Activated B cell treated with CpG ODN at 0.5 μM for 24 hours (primary cell): ENCODE results near the gene ATP10B. TPM values are rescaled to one million over a fixed set of nuclear protein-coding genes. Genes with fewer than 3 reads are reported as not detected.

ENCODE experiments used
- ATAC-seq: fragments of 200-7000 bp; cut with Tn5 transposase; one replicate; pipeline ENCODE4 v1.10.0; 2021; ENCODE audit warnings: low read depth, mild to moderate bottlenecking, moderate library complexity
- CTCF ChIA-PET: fragments of 350-600 bp; sonication (Branson Sonifier 250); formaldehyde crosslinking; loops from one replicate; lab custom pipeline; 2021; ENCODE audit warnings: antibody characterized with exemption; lab: Charles Lee
- POLR2A ChIA-PET: fragments of 350-600 bp; sonication (Branson Sonifier 250); formaldehyde crosslinking; loops from one replicate; lab custom pipeline; 2021; ENCODE audit warnings: antibody characterized with exemption; lab: Charles Lee
- DNase-seq: peaks from one replicate; pipeline ENCODE4 v3.0.0; 2022
- H3K27ac Mint-ChIP-seq: one replicate; pipeline ENCODE4 v1.8.0; 2020; ENCODE audit warnings: mixed read lengths
- H3K27me3 Mint-ChIP-seq: one replicate; pipeline ENCODE4 v1.8.0; 2021; ENCODE audit warnings: mixed read lengths
- H3K36me3 Mint-ChIP-seq: one replicate; pipeline ENCODE4 v1.8.0; 2021; ENCODE audit warnings: low read depth, mixed read lengths
- H3K4me1 Mint-ChIP-seq: one replicate; pipeline ENCODE4 v1.8.0; 2021; ENCODE audit warnings: mixed read lengths
- H3K4me3 Mint-ChIP-seq: one replicate; pipeline ENCODE4 v1.8.0; 2020; ENCODE audit warnings: mild to moderate bottlenecking, mixed read lengths
- H3K9me3 Mint-ChIP-seq: one replicate; pipeline ENCODE4 v1.8.0; 2020; ENCODE audit warnings: mixed read lengths
- intact Hi-C: fragments of 100-400 bp; cut with micrococcal nuclease; formaldehyde crosslinking; loops from one replicate; pipeline ENCODE4 v1.15.1; 2024
- total RNA-seq: library from RNA; stranded (reverse); gene quantifications from 2 replicates; pipeline ENCODE4 v1.2.3, GENCODE V29; 2022
- TF ChIP-seq, protein P1 (sequence below): fragments of 200-600 bp; IDR thresholded peaks from one replicate; pipeline ENCODE4 v1.8.0; 2022; ENCODE audit warnings: antibody characterized with exemption, mild to moderate bottlenecking

ATP10B gene
- total RNA-seq, 1 donor from 2014 or later = not detected

DNA sequence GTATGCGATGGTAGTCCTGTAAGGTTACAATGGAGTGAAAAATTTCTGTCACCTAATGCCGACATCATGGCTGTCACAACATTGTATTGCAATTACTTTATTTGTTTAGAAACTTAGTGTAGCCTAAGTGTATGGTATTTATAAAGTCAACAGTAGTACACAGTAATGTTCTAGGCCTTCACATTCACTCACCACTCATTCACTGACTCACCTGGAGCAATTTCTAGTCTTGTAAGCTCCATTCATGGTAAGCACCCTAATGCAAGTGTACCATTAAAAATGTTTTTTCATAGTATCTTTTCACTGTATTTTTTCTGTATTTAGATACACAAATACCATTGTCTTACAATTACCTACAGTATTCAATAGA lies 58.5 kb downstream of the ATP10B start:
- intact Hi-C loops = no loop called here
- ChIA-PET CTCF (no interaction called here), POLR2A (no interaction called here)
- Mint-ChIP-seq H3K27me3 (peaks cover 2% of the 10 kb centered on the region), H3K9me3 (no peaks in the 10 kb centered on the region), H3K4me1 (no peaks in the 10 kb centered on the region), H3K36me3 (no peaks in the 10 kb centered on the region), H3K4me3 (no peak overlapping the region), H3K27ac (no peak overlapping the region)
- TF ChIP-seq, protein P1, sequence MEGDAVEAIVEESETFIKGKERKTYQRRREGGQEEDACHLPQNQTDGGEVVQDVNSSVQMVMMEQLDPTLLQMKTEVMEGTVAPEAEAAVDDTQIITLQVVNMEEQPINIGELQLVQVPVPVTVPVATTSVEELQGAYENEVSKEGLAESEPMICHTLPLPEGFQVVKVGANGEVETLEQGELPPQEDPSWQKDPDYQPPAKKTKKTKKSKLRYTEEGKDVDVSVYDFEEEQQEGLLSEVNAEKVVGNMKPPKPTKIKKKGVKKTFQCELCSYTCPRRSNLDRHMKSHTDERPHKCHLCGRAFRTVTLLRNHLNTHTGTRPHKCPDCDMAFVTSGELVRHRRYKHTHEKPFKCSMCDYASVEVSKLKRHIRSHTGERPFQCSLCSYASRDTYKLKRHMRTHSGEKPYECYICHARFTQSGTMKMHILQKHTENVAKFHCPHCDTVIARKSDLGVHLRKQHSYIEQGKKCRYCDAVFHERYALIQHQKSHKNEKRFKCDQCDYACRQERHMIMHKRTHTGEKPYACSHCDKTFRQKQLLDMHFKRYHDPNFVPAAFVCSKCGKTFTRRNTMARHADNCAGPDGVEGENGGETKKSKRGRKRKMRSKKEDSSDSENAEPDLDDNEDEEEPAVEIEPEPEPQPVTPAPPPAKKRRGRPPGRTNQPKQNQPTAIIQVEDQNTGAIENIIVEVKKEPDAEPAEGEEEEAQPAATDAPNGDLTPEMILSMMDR = no peak
- DNase-seq = no peak
- no peak for ATAC-seq

DNA sequence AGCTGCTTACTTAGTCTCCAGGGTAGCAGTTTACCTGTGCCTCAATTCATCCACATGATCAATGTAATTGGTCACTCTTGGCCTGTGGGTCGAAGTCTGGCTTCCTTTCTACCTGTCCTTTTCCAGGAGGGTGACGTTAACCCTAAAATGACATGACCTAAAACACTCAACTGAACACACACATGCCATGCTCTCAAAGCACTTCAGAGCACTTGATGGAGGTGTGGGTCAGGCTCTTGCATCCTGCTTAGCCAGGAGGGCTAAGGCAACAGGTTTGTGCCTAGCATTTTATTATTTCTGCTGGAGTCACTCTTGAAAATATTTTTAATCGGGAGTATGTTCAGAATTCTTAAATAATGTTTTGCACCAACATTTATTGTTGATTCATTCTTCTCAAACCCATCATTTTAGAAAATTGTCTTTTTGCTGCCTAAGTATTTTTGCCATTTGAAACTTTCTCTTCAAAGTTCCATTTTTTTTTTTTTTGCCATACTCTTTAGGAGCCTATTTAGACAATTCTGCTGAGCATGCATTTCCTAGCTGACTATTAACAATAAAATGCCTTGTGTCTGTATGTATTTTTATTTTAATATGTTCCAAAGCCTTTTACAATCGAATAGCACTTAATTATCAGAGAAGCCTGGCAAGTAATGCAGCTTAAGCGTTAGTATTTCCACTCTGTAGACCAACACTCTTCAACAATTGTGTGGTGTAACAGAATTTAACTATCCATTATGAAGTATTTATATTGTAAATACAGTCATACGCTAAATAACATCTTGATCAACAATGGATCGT lies 59.1 kb downstream of the ATP10B start:
- H3K4me3 Mint-ChIP-seq = no peak overlapping the region
- ChIA-PET CTCF (no interaction called here), POLR2A (no interaction called here)
- no peaks in the 10 kb centered on the region for H3K9me3 Mint-ChIP-seq
- TF ChIP-seq, protein P1 = no peak
- DNase-seq = no peak
- H3K4me1 Mint-ChIP-seq = no peaks in the 10 kb centered on the region
- no peak overlapping the region for H3K27ac Mint-ChIP-seq
- intact Hi-C loops = no loop called here
- no peaks in the 10 kb centered on the region for H3K36me3 Mint-ChIP-seq
- peaks cover 1% of the 10 kb centered on the region for H3K27me3 Mint-ChIP-seq
- no peak for ATAC-seq

DNA sequence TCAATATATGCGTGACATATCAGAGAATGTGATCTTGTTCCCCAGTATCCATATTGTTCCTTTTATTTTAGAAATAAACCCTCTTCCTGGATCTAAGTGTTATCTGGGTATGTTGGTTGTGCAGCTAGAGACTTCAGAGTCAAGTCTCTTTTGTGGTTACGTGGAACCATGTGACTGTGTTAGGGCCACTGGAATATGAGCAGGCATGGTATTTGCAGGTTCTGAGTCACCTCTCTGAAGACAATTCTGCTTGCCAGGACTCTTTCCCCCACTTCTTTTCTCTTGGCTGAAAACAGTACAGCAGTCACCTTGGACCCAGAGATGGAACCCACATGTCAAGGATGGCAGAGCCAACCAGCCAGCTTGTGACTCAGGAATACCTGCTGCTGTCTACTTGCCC lies 59.7 kb downstream of the ATP10B start:
- DNase-seq (no peak), ATAC-seq (no peak)
- intact Hi-C loops = no loop called here
- Mint-ChIP-seq H3K9me3 (no peaks in the 10 kb centered on the region), H3K36me3 (no peaks in the 10 kb centered on the region), H3K27me3 (no peaks in the 10 kb centered on the region), H3K27ac (no peak overlapping the region), H3K4me1 (no peaks in the 10 kb centered on the region), H3K4me3 (no peak overlapping the region)
- TF ChIP-seq, protein P1 = no peak
- POLR2A ChIA-PET = no interaction called here
- CTCF ChIA-PET = no interaction called here

DNA sequence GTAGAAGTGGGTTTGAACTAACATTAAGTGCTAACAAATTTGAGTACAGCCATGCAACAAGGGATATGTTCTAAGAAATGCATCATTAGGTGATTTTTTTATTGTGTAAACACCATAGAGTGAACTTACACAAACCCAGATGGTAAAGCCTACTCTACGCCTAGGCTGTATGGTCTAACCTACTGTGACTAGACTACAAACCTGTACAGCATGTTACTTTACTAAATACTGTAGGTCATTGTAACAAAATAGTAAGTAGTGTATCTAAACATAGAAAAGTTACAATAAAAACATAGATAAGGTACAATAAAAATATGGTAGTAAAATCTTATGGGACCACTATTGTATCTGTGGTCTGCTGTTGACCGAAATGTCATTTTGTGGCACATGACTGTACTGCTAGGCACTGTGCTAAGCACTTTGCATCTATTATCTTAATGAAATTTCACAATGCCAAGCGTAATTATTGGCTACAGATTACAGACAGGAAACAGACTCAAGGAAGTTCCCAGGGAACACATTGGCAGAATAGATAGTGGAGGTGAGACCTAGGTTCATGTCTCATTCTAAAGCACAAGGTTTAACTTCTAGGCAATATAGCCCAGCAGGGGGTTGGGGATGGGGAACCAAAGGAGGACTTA lies 62.7 kb downstream of the ATP10B start:
- Mint-ChIP-seq H3K27me3 (no peaks in the 10 kb centered on the region), H3K4me1 (no peaks in the 10 kb centered on the region), H3K36me3 (no peaks in the 10 kb centered on the region), H3K4me3 (no peak overlapping the region), H3K9me3 (no peaks in the 10 kb centered on the region), H3K27ac (no peak overlapping the region)
- intact Hi-C loops = no loop called here
- ATAC-seq (no peak), DNase-seq (no peak)
- TF ChIP-seq, protein P1 = no peak
- CTCF ChIA-PET = interaction anchor here (0.9 kb wide), 1 partner anchor 280 kb away, joined by 3 read pairs; no protein-coding TSS in a partner anchor
- POLR2A ChIA-PET = no interaction called here

DNA sequence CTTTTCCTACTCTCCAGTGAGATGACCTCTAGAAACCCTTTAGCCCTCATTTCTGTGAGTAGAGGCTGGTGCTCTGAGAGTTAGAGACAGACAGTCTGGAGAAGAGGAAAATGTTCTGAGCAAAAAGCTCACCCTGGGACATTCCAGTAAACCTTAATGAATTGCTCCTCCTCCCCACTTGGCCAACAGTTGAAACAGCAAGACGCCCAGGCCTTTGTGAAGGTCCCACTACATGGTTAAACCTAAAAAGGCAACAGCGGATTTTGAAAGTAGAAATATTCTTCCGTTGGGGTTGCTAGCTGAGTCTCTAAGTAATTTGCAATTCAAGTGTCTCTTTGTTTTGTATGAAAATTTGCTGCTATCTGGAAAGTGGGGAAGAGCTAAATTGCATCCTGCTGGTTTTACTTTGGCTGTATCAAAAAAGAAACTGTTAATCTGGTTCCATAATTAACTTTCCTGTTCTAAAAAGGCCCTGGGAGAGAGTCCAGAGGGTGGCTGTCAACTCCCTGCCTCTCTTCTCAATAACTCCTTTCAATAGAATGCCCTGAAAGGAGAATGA lies 63.8 kb downstream of the ATP10B start:
- no peak overlapping the region for H3K27ac Mint-ChIP-seq
- no peak overlapping the region for H3K4me3 Mint-ChIP-seq
- POLR2A ChIA-PET = no interaction called here
- H3K27me3 Mint-ChIP-seq = no peaks in the 10 kb centered on the region
- CTCF ChIA-PET = interaction anchor here (0.9 to 1.4 kb wide), 6 partner anchors 273 to 350 kb away, joined by 3 to 12 read pairs (median 3); no protein-coding TSS in a partner anchor
- no peaks in the 10 kb centered on the region for H3K36me3 Mint-ChIP-seq
- no peaks in the 10 kb centered on the region for H3K9me3 Mint-ChIP-seq
- DNase-seq (no peak), ATAC-seq (no peak)
- intact Hi-C loops = no loop called here
- TF ChIP-seq, protein P1 = no peak
- no peaks in the 10 kb centered on the region for H3K4me1 Mint-ChIP-seq
